GM19324 (cell line): ENCODE results near the gene MRPS11.
"Not testable (repeated sequence)": the region's sequence is repeated elsewhere in the genome, so short reads cannot be mapped to it uniquely, and the experiment has no call there.

Source experiments
- ATAC-seq: cut with Tn5 transposase; IDR thresholded peaks from one replicate; pipeline ENCODE4 v1.9.1; 2021; ENCODE audit warnings: mild to moderate bottlenecking, moderate library complexity; ENCODE audit not compliant: unreplicated experiment, low FRiP score

MRPS11 gene

DNA sequence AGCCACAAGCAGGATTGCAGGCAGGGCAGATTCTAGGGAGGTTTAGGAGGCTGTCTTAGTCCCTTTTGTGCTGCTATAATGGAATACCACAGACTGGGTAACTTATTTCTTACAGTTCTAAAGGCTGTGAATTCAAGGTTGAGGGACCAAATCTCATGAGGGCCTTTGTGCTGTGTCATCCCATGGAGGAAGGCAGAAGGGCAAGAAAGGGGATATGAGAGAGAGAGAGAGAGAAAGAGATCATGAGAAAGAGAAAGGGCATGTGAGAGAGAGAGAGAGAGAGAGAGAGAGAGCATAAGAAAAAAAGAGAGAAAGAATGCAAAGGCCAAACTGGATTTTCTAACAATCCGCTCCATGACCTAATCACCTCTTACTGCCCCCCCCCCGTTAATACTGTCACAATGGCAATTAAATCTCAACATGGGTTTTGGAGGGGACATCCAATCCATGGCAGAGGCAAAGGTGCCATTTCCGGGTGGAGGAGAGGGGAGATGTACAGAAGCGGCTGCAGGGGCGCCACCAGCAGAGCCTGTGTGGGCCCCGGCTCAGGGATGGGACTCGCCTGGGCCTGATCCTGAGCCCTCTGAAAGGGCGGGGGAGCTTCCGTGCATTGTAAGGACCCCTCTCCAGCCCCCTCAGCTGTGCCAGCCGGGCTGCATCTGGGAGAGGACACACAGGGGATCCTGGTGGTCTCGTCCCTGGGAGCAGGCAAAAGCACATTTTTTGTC is 20.5 kb downstream of the MRPS11 start:
- no peak for ATAC-seq

GRCh38 chr15:88489321-88489720 is 21.8 kb downstream of the MRPS11 start:
- ATAC-seq = no peak

DNA sequence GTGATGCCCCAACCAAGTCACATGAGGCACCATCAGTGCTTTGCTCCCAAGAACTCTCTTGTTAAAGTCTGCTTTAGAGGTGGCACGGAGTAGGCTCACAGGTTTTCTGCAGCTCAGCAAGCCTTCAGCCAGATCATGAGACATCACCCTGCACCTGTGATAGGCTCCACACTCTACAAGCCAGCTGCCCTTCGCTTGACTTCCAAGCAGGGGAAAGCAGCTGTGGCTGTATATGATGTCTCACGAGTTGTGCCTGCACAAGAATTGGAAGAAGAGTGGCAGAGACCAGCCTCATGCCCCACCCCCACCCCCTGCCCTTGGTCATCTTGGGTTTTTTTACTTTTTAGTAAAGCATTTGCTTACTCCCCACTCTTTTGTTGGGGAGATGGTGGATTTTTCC is 22.5 kb downstream of the MRPS11 start:
- no peak for ATAC-seq

DNA sequence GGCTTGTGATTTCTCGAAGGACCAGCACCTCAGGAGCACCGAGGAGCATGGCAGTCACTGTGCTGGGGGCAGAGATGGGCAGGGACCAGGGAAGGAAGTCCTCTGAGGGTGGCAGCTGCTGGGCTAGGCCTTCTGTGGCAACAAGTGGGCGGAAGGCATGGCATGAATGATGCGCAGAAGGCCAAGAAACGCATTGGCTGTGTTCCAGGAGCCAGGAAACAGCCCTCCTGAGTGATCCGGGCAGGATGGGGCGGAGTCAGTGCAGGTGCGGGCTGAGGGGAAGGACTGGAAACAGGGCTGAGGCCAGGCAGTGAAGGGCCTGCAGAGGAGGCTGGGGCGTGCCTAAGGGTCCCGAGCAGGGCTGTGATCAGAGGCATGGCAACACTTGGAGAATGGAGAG is 23.6 kb downstream of the MRPS11 start:
- ATAC-seq = no peak

- ATAC-seq = no peak
These were observed 26.3 kb downstream of the MRPS11 start for GRCh38 chr15:88493844-88494243.

DNA sequence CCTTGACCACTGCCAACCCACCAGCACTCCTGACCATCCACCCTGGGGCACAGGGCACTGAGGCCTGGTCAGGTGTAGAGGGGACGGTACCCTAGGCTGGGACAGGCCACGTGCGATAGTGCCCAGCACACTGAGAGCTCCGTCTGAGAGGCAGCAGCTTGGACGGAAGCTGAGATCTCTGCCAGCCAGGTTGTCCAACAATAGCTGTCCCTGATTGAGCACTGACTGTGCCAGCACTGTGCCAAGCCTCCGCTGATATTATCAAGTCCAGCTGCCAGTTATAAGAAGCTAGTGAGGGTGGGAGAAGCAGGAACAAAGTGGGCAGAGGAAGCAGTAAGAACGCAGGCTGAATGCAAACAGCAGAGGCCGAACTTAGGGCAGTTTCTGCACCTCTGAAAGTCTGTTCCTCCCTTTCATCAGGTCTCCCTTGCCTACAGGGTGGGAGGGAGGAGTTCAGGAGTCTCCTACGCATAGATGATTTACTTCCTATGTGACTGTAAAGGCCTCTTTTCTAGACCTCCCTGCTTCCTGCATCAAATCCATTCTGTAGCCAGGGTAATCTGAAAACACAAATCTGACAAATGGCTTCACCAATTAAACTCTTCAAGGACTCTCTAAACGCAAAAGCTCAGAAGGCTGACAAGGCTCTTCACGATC is 29.7 kb downstream of the MRPS11 start:
- no peak for ATAC-seq

DNA sequence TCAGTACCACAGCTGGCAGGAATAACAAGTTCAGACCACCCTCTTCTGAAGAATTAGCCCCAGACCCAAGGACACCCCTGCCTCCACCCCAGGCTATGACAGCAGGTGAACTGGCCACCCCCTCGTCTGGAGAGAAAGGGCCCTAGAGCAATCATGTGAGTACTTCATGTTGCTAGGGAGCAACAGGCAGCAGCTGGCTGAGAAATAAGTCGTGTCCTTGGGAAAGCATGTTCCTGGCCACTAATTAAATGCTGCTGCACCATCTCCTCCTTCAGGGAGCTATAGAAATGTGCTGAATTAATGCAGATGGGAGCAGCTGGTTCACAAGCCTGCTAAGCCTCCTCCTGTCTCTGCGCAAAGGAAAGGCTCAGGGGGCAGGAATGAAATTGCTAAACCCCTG is 31.5 kb downstream of the MRPS11 start:
- ATAC-seq = no peak

DNA sequence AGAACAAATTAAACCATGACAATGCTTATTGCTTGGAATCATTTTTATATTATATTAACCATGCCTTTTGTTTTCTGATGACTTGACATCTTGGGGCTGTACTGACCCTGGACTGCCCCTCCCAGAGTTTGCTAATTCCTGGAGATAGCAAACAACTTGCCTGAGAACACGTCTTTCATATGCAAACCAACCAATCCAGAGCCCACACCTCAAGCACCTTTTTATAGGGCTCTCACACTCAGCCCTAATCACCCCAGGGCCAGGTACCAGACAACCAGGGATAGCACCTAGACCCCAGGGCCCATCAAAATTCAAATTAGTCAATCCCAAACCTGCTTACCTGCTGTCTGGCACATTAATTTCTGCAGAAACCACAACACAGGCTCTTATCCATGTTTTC is 36.9 kb downstream of the MRPS11 start:
- no peak for ATAC-seq

DNA sequence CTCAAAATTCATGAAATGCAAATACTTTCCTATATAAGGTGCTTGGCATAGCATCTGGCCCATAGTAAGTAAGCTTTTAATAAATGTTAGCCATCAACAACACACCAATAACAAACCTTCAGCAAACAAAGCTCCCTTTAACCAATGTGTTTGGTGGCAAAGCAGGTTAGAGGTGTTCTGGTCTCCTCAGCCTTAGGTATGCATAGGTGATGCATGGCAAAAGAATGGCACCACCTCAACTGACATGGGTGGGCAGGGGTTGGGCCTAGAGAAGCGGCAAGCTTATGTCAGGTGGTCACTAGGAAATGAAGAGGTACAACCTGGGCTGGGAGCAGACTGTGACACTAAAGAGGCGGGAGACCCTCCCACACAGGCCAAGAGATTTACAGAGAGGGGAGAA is 38.2 kb downstream of the MRPS11 start:
- no peak for ATAC-seq

DNA sequence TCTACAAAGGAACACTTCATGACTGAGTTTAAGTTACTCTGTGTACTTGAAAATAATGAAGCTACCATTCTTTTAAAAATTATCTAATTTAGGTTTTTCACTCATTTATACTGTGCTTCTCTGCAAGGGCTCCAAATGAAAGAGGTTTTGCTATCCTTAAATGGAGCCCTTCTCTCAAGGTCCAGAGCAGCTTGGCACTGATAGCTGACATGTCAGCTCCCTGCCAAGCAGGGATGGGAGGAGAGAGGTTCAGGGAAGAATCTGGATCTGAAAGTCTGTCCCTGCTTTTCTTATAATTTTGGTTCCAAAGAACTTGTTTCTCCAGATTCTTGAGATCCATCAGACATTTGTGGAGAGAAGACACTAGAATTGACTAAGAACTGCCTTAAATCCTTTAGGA is 39.1 kb downstream of the MRPS11 start:
- ATAC-seq = no peak

GRCh38 chr15:88509321-88509720 is 41.8 kb downstream of the MRPS11 start:
- ATAC-seq = no peak

DNA sequence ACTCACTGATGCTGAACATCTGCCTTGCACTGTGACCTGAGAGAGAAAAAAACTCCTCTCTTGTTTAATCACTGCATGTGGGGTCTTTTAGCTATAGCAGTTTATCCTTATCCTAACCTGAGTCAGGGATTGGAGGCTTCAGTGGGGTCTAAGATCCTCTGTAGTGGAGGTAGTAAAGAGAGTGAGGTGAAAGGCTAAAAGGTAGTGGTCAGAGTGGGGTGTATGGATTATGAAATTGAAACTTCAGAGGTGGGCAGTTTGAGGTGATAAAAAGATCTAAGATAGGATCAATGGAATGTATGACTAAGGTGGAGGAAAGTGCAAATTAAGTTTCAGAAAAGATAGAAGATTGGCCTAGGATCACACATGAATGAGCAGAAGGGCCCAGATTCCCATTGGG is 42.5 kb downstream of the MRPS11 start:
- no peak for ATAC-seq

- ATAC-seq = no peak
These were observed 43.7 kb downstream of the MRPS11 start for GRCh38 chr15:88511161-88511560.

GRCh38 chr15:88512078-88512477 is 44.6 kb downstream of the MRPS11 start:
- no peak for ATAC-seq

GRCh38 chr15:88512601-88513000 is 45.1 kb downstream of the MRPS11 start:
- ATAC-seq = no peak

GRCh38 chr15:88513195-88513594 is 45.7 kb downstream of the MRPS11 start:
- ATAC-seq = no peak

GRCh38 chr15:88518903-88519302 is 51.4 kb downstream of the MRPS11 start:
- no peak for ATAC-seq

DNA sequence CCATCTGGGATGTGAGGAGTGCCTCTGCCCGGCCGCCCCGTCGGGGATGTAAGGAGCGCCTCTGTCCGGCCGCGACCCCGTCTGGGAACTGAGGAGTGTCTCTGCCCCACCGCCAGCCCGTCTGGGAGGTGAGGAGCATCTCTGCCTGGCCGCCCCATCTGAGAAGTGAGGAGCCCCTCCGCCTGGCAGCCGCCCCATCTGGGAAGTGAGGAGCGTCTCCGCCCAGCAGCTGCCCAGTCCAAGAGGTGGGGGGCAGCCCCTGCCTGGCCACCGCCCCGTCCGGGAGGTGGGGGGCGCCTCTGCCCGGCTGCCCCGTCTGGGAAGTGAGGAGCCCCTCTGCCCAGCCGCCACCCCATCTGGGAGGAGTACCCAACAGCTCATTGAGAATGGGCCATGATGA is 56.6 kb downstream of the MRPS11 start:
- ATAC-seq = not testable (repeated sequence)

- no peak for ATAC-seq
These were observed 57.9 kb downstream of the MRPS11 start for GRCh38 chr15:88525418-88525817.

DNA sequence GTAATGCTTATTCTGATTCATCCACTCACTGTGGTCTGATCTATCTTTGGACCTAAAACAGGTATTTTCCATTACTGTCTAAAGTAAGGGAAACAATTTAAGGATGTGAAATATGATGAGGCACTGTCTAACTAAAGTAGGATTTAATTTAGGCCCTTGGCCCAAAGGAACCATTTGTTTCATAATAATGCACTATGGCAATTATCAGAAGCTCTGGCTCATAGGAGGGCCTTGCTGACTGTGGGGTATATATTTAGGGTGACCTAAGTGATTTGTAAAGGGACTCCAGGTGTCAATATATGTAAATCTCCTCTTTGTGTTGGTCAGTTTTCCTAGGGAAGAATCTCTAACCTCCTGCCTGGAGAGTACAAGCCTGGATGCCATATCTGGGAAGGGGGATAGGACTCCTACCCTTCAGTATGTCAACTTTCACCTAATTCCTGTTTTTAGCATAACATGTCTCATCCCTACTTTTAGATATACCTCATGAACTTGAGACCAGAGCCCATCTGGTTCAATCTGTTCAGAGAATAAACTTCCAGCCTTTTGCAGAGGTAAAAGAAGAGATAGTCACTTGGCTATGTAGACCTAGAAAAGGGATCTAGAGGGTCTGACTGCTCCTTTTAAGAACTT is 58.9 kb downstream of the MRPS11 start:
- ATAC-seq = no peak

DNA sequence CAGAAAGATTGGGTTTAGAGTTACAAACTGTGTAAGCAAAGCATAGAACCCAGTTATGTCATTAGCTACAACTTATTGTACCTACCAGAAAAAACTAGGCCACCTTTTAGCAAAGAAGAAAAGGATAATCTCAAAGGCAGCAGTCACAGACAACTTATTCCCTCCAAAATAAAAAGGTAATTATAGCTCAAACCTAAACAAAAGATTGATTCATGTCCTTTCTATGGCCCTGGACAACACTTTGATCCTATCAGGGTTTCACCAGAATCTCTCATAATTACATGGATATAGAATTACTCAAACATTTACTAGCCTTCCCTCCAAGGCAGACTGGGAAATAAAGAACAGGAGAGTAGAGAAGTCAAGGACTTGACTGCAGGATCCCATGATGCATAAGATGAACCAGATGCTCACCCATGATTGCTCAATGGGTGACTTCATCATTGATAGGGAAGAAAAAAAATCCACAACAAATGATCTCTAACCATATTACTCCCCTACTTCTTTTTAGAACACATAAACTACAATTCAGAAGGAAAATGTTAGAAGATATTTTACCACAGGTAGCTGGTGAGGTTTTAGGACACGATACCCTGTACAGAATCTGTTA is 61.6 kb downstream of the MRPS11 start:
- ATAC-seq = no peak
